Effector memory CD4-positive, alpha-beta T cell (primary cell): ENCODE results near the gene WDR70.

Source experiments
- DNase-seq, 3 donors: peaks; one replicate each; pipeline ENCODE4 v3.0.0-alpha.2; 2020
- H3K27ac ChIP-seq: 2 replicates; pipeline ENCODE4 v1.7.0; 2013; ENCODE audit warnings: mild to moderate bottlenecking, low read length, moderate library complexity; ENCODE audit not compliant: insufficient read depth, poor library complexity, severe bottlenecking
- H3K27me3 ChIP-seq: replicated peaks from 2 replicates; pipeline ENCODE4 v1.7.0; 2013; ENCODE audit warnings: mild to moderate bottlenecking, low read length; ENCODE audit not compliant: insufficient read depth, control insufficient read depth, poor library complexity, severe bottlenecking
- H3K36me3 ChIP-seq: 2 replicates; pipeline ENCODE4 v1.7.0; 2013; ENCODE audit warnings: mild to moderate bottlenecking, low read length, moderate library complexity; ENCODE audit not compliant: control insufficient read depth, insufficient read depth
- H3K4me1 ChIP-seq: 2 replicates; pipeline ENCODE4 v1.7.0; 2013; ENCODE audit warnings: low read length, mild to moderate bottlenecking; ENCODE audit not compliant: control insufficient read depth, insufficient read depth, poor library complexity, severe bottlenecking
- H3K4me3 ChIP-seq: 2 replicates; pipeline ENCODE4 v1.7.0; 2013; ENCODE audit warnings: low read length, low read depth, mild to moderate bottlenecking; ENCODE audit not compliant: insufficient read depth, poor library complexity, severe bottlenecking
- H3K9me3 ChIP-seq: 2 replicates; pipeline ENCODE4 v1.7.0; 2013; ENCODE audit warnings: mild to moderate bottlenecking, low read length, moderate library complexity; ENCODE audit not compliant: control insufficient read depth

The WDR70 gene

GRCh38 chr5:37565062-37565670 lies 186.0 kb downstream of the WDR70 start:
- Histone ChIP-seq H3K36me3 (no peaks in the 10 kb centered on the region), H3K27ac (no peak overlapping the region), H3K9me3 (no peaks in the 10 kb centered on the region), H3K4me1 (no peaks in the 10 kb centered on the region), H3K4me3 (no peak overlapping the region), H3K27me3 (no peaks in the 10 kb centered on the region)
- DNase-seq, result no peak

DNA sequence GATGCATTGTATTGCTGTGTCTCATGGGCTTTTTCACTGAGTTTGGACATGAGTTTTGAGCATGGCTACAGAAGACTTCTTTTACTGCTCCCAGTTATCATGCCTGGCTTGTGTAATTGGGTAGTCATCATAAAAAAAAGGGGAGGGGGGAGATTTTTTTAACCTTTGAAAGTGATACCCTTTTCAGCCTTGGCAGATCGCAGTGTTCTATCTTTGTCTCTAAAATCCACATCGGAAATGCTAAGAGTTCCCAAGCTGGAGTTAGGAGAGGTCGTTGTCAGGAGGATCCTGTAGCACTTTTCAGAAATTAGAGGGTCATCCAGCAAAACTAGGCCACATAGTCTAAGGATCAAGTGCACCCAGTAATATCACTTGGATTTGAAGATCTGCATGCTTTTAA lies 188.4 kb downstream of the WDR70 start:
- H3K27me3 ChIP-seq, result no peaks in the 10 kb centered on the region
- no peak for DNase-seq
- H3K4me3 ChIP-seq, result no peak overlapping the region

DNA sequence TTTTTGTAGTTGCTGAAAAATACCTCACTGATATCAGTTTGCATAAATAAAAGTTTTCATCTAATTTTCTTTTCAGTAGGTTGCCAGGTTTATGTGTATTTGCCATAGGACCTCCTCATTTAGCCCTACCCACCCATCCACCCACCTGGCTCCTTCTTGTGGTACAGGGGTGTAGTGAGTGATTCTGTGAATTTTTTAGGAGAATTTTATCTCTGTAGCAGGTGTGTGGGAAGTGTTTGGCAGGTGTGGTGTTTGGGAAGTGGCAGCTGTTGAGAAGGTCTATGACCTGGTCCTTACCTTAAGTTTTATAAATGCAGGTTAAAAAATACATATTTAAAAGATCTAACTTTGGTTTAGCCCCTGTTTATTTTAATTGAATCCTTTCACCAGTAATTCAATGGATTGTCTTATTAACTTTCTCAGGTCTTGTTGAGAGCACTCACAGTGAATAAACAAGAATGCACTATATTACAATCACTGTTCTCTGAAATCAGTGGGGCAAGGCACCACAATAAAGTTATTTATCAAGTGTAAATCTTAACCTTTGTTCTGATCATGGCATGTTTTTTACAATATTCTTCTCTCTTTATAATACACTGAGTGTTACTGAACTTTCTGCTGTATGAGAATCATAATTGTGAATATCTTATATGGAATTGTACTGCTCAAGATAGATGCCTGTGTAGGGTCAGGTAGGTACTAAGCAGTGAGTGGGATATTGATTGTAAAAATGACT lies 189.1 kb downstream of the WDR70 start:
- Histone ChIP-seq H3K27ac (no peak overlapping the region), H3K4me3 (no peak overlapping the region), H3K36me3 (no peaks in the 10 kb centered on the region), H3K4me1 (no peaks in the 10 kb centered on the region), H3K9me3 (no peaks in the 10 kb centered on the region), H3K27me3 (no peaks in the 10 kb centered on the region)
- DNase-seq, result no peak

More for the DNA sequence above, 188.4 kb downstream of the WDR70 start:
- Histone ChIP-seq H3K4me1 (no peaks in the 10 kb centered on the region), H3K36me3 (no peaks in the 10 kb centered on the region), H3K9me3 (no peaks in the 10 kb centered on the region), H3K27ac (no peak overlapping the region)

GRCh38 chr5:37568893-37569292 lies 189.8 kb downstream of the WDR70 start:
- no peak overlapping the region for H3K27ac ChIP-seq
- H3K36me3 ChIP-seq, result peaks cover 4% of the 10 kb centered on the region
- no peaks in the 10 kb centered on the region for H3K4me1 ChIP-seq
- no peaks in the 10 kb centered on the region for H3K9me3 ChIP-seq
- H3K4me3 ChIP-seq, result no peak overlapping the region
- no peak for DNase-seq
- H3K27me3 ChIP-seq, result no peaks in the 10 kb centered on the region

GRCh38 chr5:37569466-37569865 lies 190.3 kb downstream of the WDR70 start:
- no peak for DNase-seq
- Histone ChIP-seq H3K36me3 (peaks cover 4% of the 10 kb centered on the region), H3K4me1 (no peaks in the 10 kb centered on the region), H3K27me3 (no peaks in the 10 kb centered on the region), H3K27ac (no peak overlapping the region), H3K4me3 (no peak overlapping the region), H3K9me3 (no peaks in the 10 kb centered on the region)

GRCh38 chr5:37570597-37570996 lies 191.5 kb downstream of the WDR70 start:
- no peak for DNase-seq
- Histone ChIP-seq H3K27ac (no peak overlapping the region), H3K4me1 (peaks cover 6% of the 10 kb centered on the region), H3K36me3 (peaks cover 4% of the 10 kb centered on the region), H3K9me3 (no peaks in the 10 kb centered on the region), H3K27me3 (no peaks in the 10 kb centered on the region), H3K4me3 (no peak overlapping the region)

DNA sequence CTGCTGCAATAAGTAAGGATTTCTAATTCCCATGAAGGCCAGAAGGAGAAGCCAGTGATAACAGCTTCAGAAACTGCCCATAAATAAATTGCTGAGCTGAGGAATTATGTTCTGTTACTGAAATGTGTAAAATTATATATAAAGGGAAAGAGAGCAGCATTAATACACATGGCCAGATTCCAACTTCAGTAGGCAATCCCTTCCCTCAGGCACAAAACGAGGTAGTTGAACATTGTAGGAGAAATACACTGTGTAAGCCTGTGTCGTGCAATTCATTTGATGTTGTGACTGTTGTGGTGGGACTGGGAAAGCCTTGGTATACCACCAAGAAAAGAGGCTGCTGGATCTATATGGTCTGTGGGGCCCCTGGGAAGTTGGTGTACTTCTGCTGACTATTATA lies 192.9 kb downstream of the WDR70 start:
- Histone ChIP-seq H3K27me3 (no peaks in the 10 kb centered on the region), H3K4me1 (peaks cover 6% of the 10 kb centered on the region), H3K9me3 (no peaks in the 10 kb centered on the region), H3K4me3 (no peak overlapping the region), H3K27ac (no peak overlapping the region), H3K36me3 (peaks cover 4% of the 10 kb centered on the region)
- no peak for DNase-seq

DNA sequence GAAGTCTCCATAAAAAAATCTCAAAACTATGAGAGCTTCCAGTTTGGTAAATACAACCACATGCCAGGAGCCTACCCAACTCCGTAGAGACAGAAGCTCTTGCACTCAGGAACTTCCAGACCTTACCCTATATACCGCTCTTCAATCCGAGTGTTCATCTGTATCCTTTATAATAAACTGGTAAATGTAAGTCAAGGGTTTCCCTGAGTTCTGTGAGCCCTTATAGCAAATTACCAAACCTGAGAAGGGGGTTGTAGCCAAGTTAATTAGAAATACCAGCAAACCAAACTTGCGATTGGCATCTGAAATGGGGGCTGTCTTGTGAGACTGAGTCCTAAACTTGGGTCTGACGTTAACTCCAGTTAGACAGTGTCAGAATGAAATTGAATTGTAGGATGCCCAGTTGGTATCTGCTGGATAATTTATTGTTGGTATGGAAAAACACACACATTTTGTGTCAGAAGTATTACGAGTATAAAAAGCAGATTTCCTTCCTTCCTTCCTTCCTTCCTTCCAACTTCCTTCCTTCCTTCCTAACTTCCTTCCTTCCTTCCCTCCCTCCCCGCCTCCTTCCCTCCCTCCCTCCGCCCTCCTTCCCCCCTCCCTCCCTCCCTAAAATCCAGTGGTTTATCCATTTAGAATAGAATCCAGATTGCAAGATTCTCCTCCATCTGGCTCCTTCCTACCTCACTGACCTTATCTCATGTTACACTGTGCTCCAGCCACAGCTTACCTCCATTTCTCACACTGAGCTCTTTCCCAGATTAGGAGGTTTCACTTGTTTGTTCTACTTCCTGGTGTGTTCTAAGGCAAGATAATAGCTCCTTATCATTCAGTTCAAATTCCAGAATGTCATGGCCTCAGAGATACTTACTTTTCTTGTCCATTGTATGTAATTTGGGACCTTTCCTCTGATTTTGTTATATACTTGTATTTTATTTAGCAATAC lies 196.7 kb downstream of the WDR70 start:
- Histone ChIP-seq H3K4me1 (peaks cover 6% of the 10 kb centered on the region), H3K4me3 (no peak overlapping the region), H3K27ac (no peak overlapping the region), H3K9me3 (no peaks in the 10 kb centered on the region), H3K27me3 (no peaks in the 10 kb centered on the region), H3K36me3 (peaks cover 4% of the 10 kb centered on the region)
- no peak for DNase-seq

DNA sequence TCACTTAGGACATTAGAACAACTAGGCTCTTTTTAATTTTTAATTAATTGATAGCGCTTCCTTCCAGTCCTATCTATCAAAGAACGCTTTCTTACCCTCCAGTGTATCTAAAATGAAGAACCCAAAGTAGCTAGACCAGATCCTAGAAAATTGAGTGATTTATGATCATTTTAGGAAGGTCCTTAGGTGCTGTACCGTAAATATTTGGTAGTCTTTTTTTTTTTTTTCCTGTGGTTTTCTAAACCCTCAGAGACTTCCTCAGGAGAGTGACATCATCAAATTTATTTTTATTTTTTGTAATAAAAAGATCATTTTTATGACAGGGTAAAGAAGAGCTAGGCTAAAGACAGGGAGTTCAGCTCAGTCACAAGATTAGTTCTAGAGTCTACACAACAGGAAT lies 197.4 kb downstream of the WDR70 start:
- Histone ChIP-seq H3K36me3 (peaks cover 4% of the 10 kb centered on the region), H3K4me3 (no peak overlapping the region), H3K27me3 (no peaks in the 10 kb centered on the region), H3K4me1 (peaks cover 6% of the 10 kb centered on the region), H3K9me3 (no peaks in the 10 kb centered on the region), H3K27ac (no peak overlapping the region)
- no peak for DNase-seq

DNA sequence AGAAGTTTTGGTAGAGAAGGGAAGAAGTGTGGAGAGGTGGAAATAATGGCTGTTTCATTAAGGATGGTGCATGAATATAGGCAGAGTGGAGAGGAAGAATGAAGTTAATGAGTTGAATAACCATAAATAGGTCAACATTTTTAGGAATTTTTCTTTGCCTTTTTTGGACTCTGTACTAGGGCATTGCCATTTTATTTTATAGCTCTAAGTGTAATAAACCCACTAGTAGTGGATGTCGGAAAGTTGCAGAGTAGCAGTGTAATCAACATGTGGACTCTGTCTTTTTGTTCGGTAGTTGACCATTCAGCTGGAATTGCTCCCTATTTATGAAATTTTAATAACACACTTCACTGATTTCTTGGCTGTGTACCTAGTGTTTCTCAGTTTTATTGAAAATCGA lies 199.1 kb downstream of the WDR70 start:
- Histone ChIP-seq H3K9me3 (no peaks in the 10 kb centered on the region), H3K36me3 (peaks cover 4% of the 10 kb centered on the region), H3K4me1 (peaks cover 6% of the 10 kb centered on the region), H3K27me3 (no peaks in the 10 kb centered on the region), H3K27ac (no peak overlapping the region), H3K4me3 (no peak overlapping the region)
- DNase-seq, result no peak
